HG02588 (cell line): Measurements from ENCODE around the gene NOL6.
"Not testable (repeated sequence)": the region's sequence is repeated elsewhere in the genome, so short reads cannot be mapped to it uniquely, and the experiment has no call there.

Source experiments
- ATAC-seq: cut with Tn5 transposase; IDR thresholded peaks from one replicate; pipeline ENCODE4 v1.9.1; 2021; ENCODE audit warnings: mild to moderate bottlenecking, moderate library complexity; ENCODE audit not compliant: unreplicated experiment

NOL6 gene

DNA sequence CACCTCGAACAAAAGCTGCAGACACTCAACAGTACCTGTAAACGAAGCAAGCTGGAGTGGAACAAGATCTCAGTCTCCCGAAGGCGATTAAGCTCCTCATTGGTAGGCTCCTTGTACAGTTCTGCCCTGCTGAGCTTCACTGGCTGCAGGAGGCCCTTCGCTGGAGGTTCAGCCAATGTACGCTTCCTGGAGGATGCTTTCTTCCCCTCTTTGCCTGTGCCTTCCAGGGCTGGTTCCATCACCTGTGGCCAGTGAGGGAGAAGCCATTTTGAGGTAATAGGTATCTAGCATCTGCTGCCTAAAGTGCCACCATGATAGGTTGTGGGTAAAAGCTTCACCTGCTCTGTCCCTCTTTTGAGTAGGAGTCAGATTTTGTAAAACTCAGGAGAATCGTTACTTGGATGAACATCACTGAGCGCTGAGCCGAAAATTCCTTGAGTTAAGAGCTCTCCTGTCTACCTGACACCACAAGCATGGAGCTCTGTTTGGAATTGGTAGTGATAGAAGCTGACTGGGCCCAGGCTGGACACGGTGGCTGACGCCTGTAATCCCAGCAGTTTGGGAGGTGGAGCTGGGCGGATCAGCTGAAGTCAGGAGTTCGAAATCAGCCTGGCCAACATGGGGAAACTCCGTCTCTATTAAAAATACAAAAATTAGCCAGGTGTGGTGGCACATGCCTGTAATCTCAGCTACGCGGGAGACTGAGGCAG is 1.4 kb downstream of the NOL6 start:
- no peak for ATAC-seq

DNA sequence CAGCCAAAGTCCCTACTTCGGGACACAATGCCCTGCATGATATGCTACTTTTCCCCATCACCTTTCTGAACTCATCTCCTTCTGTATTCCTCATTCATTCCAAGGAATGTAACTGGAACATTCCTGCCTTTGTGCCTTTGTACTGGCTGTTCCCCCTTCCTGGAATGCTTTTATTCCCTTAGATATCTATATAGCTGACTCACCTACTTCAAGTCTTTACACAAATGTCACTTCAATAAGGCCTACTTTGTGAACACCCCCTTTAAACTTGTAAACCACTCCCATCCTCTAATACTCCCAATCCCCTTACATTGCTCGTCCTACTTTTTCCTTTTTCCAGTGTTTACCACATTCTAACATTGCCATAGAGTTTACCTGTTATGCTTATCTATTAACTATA is 2.4 kb downstream of the NOL6 start:
- no peak for ATAC-seq

DNA sequence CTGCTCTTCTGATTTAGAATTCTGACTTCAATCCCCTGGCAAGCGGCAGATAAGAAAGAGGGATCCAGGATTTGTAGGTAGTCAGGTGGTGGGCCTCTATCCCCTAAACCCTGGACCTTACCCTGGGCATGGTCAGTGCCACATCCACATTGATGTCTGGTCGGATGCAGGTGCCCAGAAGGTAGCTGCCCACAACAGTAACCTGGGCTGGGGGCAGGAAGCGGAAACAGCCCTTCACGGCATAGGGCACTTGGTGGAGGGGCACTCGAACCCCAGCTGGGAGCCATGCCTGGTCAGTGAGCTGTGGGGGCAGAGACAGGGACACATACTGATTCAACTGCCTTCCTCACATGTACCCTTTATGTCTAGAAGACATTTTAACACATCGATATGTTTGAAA is 3.8 kb downstream of the NOL6 start:
- no peak for ATAC-seq

DNA sequence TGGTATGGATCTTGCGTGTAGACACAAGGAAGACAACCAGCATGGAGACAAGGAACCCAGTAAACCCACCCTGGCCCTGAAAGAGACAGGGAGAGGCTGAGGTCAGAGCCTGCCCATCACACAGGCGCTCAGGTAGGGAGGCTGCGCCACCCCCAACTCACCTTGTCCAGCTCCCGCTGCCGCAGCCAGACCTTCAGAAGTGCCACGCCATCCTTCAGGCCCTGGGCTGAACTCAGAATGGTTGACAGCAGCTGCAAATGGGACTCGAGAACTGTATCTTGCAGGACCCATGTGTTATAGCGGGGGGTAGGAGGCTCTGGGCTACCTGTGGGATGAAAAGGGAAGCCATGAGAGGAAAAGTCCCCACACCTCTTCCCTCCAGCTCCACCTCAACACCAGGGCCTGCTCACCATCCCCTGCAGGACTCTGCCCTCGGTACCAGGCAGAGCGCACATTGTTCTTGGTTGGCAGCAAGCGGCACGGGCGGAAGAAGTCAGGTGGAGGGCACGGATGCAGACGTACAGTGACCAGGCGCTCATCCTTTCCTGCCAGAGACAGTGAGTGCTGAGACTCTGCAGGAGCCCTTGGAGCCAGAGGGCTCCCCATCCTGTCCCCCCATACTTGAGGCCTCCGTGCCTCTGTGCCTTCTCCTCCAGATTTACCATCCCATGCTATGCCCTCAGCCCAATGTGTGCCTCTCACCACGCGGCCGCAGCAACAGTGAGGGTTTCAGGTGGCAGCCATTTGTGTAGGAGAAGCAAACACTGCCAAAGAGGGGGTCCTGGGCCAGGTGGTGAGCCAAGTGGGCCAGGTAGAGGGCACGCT is 4.7 kb downstream of the NOL6 start:
- ATAC-seq: no peak

DNA sequence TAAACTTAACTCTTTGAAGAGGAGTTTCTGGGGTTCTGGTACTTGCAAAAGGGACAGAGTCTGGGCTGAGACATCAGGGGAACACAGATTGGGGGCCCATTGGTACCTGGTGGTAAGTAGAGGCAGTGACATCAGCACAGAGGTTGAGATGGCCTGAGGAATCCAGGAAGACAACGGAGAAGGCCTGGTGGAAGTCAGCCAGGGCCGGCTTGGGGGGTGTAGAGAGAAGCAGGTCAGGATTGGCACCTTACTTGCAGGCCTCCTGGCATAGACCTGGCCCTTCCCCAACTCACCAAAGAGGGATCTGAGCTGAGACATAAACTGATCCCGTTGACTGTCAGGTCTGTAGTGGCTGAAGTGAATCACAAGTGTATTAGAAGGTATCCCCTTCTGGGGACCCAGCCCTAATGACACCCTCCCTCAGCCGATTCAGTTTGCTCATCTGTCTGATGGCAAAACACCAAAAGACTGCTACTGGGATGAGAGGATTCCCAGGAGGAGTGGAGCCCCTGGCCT is 5.5 kb downstream of the NOL6 start:
- ATAC-seq: no peak

DNA sequence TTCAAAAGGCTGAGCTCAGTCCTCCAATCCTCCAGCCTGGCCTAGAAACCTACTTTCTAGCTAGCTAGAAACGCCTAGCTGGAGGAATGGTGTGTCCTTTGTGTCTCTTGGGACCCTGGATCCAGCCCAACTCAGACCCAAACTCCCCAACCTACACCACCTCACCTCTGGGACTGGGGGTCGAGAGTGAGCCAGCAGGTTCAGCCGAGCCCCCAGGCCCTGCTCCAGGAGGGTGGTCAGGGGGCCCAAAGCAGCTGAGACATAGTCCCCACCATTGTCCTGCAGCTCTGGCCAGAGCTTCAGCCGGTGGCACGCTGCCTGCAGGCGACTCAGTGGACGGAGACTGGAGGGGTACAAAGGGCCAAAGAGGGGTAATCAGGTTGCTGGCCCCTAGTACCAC is 6.2 kb downstream of the NOL6 start:
- no peak for ATAC-seq

DNA sequence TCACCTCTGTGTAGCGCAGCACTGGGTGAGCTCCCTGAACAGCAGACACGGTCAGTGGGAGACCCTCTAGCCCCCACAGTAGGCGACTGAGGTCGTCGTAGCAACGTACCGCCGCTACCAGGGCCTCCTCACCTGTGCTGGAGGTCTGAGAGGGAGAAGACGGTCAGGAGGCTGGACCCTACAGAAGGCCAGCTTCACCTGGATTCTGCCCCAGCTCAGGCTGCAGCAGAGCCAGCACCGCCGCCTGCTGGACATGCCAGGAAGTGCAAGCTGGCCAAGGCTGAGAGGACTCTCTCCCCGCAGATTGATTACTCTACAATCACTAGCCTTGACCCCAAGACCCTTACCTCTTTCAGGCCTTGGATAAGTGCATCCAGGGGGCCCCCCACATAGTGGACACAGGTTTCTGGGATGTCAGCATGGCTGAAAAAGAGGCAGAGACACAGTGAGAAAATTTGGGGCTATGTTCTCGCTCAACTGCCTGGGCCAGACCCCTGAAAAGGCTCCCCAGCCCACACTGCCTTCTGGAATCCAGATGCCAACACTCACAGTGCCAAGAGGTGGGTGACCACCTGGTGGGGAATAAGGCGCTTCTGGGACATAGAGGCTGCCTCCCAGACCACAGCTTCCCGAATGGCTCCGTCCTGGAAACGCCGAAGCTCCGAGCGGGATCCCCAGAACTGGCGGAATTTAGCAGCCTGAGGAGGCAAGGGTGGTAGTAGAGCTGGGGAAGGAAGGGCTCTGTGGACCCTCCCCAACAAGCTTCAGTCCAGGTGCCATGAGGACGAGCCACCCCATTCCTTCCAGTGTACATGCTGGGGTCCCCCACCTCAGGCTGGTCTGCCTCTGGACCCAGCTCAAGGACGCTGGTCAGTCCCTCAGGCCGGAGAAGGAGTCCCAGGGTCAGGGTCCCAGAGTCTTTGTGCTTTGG is 6.9 kb downstream of the NOL6 start:
- no peak for ATAC-seq

DNA sequence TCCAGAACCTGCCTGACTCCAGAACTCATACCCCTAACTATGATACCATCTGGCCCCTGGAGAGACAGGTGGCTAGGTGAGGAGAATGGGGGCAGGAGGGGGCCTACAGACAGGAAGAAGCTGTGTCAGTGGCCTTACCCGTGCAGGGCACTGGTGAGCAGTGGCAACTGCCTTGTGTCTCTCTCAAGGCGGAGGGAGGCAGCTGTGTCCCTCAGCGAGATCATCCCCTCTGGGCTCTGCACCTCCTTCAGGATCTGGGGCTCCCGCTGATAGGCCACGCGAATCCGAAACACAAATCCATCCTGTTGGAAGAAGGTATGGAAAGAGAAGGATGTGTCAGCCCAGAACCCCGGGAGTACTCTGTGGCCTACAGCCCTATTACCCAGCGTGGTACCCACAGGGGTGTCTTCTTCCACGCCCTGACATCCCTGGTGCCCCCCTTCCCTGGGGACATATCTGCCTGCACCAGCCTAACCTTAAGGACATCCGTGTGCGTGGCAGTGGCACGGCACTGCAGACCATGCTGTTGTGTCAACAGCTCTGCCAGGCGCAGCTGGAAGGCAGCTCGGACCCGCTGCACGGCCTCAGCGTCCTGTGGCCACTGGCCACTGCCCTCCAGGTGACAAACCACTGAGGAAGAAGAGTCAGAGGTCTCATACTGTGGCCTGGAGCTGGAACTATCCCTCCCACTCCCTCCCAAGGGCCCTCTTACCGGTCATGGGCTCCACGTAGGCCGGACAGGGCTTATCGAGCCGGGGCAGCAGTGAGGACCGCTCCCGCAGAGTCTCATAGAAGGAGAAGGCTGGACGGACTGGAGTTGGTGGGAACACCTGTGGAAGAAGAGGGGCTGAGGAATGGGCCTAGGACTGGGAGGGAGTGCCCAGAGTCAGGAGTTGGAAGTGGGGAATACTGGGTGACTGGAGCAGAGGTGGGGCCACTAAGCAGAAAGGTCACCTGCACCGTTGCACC is 7.8 kb downstream of the NOL6 start:
- ATAC-seq: no peak

DNA sequence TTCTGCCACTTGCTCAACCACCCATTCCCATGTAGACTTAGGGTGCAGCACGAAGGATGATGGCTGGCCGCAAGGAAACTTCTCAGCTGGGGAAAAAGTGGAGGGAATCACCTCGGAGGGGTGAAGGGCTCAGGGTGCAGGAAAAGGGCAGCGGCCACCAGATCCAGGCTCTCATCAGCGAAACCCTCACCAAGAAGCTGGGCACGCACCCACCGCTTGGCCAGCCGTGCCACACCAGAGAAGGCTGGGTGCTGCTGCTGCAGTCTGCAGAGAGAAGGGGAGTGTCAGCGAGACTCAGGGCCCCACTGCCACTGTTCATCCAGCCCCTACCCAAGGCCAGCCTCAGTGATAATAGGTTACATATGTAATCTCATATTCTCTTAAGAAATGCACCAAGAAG is 8.6 kb downstream of the NOL6 start:
- no peak for ATAC-seq

DNA sequence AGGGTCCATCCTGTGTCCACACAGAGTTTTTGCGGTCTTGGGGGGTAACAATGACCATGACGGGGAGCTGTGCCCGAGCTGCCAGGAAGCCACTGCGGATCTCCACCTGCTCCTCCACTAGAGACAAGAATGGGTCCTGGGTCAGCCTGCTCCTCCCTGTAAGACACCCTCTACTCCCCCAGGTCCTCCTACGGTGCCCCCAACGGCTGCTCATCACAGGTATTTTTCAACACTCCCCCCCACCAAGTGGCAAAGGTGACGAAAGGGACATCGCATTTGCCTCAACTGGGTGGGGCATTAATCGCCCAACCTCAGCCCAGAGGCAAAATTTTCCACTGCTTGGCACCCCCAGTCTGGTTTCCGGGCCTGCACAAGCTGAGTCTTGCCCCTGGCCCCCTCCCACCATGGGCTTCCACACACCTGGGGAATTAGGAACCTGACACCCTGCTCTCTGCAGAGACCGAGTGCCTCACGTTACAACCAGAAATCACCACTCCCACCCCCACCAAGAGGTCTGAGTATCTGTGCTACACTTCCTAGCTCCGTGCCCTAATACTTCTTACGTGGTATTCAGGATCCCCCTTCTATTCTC is 9.6 kb downstream of the NOL6 start:
- ATAC-seq: no peak

DNA sequence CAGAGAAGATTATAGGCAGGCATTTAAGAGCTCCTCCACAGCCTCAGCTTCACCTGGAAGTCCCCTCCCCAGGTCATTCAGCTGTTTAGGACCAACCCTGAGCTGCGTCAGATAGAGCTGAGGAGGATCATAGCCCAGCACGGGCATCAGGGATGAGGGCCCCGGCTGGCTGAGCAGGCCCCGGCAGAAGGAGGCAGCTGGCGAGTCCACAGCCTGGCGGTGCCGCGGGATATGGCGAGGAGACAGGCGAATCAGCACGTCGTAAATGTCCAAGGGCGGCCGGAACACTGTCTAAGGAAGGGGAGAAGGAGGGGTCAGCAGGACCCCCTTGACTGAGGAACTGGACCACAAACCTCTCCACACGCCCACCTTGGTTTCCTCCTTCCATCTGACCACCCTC is 10.6 kb downstream of the NOL6 start:
- ATAC-seq: no peak

DNA sequence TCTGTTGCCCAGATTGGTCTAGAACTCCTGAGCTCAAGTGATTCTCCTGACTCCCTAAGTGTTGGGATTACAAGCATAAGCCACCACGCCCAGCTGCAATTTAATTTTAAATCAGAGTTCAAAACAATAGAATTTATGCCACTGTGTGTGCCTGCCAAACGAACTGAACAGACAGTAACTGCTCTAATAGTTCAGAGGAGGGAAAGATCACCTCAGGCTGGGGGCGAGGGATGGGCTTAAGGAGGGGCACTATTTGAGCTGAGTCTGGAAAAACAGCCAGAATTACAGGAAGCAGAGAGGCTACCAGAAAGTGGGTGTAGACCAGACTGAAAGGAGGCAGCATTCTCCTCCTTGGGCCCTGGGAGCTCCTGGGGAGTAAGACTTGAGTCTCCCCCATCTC is 12.2 kb downstream of the NOL6 start:
- no peak for ATAC-seq

DNA sequence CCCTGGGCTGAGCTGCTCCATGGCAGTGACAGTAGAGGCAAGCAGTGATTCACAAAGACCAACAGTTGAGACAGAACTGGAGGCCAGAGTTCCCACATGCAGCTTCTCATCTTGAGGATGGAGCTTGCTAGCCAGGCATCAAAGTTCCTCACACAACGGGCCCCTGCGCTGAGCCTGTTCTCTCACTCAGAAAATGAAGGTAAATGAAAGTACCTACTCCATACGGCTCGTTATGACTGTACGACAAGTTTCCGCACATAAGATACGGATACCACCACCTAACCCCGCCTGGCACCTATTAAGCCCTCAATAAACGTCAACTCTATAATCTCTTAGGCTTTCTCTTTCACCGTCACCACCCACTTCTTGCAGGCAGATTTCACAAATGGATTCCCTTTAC is 12.9 kb downstream of the NOL6 start:
- no peak for ATAC-seq

DNA sequence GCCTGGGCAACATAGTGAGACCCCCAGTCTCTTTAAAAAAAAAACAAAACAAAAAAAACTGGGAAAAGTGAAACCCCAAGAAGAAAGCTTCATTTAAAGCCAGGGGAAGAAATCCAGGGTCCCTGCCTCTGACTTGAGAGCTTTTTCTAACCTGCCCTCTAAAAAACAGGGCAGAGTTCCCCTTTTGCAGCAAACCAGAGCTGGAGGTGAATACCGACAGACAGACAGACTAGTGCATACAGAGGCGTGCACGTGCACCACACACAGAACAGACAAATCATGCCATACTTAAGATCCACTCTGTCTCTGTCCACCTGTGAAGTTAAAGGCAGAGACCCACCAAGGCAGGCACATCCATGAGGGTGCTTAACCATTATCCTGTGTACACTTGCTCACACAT is 14.6 kb downstream of the NOL6 start:
- no peak for ATAC-seq

DNA sequence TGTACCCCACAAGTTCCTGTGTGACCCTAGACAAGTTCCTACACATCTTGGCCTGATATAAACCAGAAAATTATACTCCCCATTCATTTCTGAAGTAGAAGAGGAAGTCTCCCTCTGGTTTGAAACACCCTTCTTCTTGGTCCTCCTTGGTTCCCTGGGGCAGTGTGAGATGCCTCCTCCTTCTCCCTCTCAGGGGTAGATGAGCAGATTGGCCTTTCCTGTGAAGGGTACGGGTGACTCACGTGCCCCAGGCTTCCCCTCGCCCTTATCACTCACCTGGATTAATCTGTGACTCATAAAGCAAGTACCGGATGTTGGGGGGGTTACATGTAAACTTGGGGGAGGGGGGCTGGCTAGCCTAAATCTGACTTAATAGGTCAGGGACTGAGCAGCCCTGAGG is 15.3 kb downstream of the NOL6 start:
- ATAC-seq: no peak

DNA sequence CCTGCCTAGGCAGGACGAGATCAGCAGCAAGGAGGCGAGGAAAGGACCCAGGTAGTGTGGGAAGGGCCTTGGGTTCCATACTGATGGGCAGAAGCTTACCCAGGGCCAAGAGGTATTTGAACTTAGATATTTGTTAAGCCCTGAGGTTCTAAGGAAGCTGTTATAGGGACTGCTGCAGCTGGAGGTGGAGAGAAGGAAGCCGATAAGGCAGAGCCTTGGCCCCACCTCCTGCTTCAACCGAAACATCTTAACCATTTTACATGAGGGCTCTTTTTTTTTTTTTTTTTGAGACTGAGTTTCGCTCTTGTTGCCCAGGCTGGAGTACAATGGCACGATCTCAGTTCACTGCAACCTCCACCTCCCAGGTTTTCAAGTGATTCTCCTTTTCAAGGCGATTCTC is 17.8 kb downstream of the NOL6 start:
- no peak for ATAC-seq

DNA sequence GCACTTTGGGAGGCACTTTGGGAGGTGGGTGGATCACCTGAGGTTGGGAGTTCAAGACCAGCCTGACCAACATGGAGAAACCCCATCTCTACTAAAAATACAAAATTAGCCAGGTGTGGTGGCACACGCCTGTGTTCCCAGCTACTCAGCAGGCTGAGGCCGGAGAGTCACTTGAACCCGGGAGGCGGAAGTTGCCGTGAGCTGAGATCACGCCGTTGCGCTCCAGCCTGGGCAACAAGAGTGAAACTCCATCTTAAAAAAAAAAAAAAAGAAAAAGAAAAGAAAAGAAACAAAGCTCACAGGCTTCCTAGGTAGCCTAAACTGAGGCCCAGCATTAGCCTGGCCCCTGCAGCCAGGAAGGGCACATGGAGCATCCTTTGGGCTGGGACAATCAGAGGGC is 18.3 kb downstream of the NOL6 start:
- ATAC-seq: not testable (repeated sequence)

DNA sequence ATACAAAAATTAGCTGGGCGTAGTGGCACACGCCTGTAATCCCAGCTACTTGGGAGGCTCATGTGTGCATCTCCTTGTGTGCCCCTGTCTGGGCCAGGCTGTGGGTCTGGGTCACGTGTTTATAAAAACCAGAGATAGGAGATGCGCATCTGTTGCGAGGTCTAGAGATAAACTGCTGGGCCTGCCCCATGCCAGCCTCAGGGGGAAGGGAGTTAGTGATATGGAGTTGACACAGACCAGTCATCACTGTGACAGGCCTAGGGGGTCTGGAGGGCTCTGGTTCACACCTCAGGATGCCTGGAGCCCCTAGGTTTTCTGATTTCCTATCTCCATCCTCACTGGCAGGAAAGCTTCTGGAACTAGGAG is 19.1 kb downstream of the NOL6 start:
- ATAC-seq: not testable (repeated sequence)

DNA sequence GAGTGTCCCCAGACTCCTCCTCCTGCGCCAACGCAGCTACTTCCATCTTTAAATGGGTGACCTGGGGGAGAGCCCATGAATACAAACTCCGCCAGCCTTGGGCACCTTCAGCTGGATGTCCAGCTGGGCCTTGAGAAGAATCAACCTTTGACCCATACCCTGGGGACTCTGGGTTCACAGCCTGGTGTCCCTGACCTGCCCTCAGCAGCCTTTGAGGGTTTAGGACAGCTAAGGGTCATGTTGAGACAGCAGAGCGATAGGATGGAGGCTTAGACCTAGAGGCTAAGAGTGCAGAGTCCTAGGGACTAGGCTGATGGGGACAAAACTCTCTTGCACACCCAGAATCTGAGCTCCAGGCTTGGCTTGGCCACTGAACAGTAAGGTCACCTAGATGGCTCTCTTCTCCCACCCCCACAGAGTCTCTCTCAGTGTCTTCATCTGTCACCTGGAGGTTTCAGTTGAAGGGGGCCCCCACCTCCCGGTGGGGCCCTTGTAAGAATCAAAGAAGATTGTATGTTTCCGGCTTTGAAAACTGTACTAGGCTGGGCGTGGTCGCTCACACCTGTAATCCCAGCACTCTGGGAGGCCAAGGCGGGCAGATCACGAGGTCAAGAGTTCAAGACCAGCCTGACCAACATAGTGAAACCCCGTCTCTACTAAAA is 19.6 kb downstream of the NOL6 start:
- ATAC-seq: peak; percentile 43
